ENCODE measurements around the gene NDEL1. TPM values are rescaled to one million over a fixed set of nuclear protein-coding genes. Genes with fewer than 3 reads are reported as not detected.

Gene NDEL1
- total RNA-seq, 1 experiment from 2014 or later: 38.4 TPM

DNA sequence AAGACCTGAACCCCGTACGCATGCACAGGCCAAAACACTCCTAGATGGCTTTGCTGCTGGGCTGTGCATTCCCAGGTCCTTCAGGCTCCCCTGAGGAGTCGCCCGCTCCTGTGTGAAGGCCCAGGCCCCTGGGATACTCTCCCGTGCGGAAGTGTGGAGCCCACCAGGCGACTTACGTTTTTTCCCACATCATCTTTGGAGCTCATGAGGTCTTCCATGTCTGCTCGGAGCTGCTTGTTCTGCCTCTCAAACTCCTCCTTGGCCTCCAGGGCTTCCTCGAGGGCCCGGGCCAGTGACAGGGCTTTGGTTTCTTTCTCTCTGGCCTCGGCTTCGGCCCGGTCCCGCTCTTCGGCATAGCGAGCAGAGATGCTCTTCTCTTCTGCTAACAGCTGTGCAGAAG lies 56.4 kb downstream of the NDEL1 start:
- Histone ChIP-seq H3K4me1 (ENCODE audit: insufficient read depth, low read length) (no peaks in the 10 kb centered on the region), H2BK20ac (ENCODE audit: low read depth, low read length, poor library complexity, severe bottlenecking) (no peak overlapping the region), H3K79me2 (ENCODE audit: insufficient read depth, low read length) (no peaks in the 10 kb centered on the region), H3K18ac (ENCODE audit: insufficient read length, low read depth, low read length) (no peak overlapping the region), H3K4ac (ENCODE audit: low read depth, low read length) (no peak overlapping the region), H4K91ac (ENCODE audit: insufficient read length, low read depth, low read length) (no peak overlapping the region), H2AFZ (ENCODE audit: low read length) (no peak overlapping the region), H2BK15ac (ENCODE audit: low read depth, low read length) (no peak overlapping the region), H3K4me2 (ENCODE audit: insufficient read depth, insufficient read length, low read length) (no peak overlapping the region), H2BK12ac (ENCODE audit: insufficient read length, low read depth, low read length) (no peak overlapping the region), H2BK5ac (ENCODE audit: insufficient read length, low read length) (no peak overlapping the region), H4K5ac (ENCODE audit: insufficient read length, low read depth, low read length) (no peak overlapping the region), H3K56ac (ENCODE audit: insufficient read length, low read depth, low read length) (no peak overlapping the region), H3K23ac (ENCODE audit: insufficient read length, low read depth, low read length) (no peak overlapping the region), H4K20me1 (ENCODE audit: control insufficient read depth, insufficient read depth, insufficient read length) (no peaks in the 10 kb centered on the region), H4K8ac (replicated peaks; ENCODE audit: insufficient read length, low read depth, low read length) (no peak overlapping the region), H3K14ac (ENCODE audit: insufficient read depth, low read length) (no peak overlapping the region), H2AK5ac (ENCODE audit: insufficient read length, low read length) (no peak overlapping the region), H3K23me2 (ENCODE audit: insufficient read length, low read depth, low read length, poor library complexity, severe bottlenecking) (no peaks in the 10 kb centered on the region), H3K9me3 (ENCODE audit: control insufficient read depth, low read depth, low read length) (no peaks in the 10 kb centered on the region), H3K9ac (ENCODE audit: extremely low read depth, insufficient read length, low read length) (no peak overlapping the region), H3K27me3 (ENCODE audit: insufficient read depth, low read length) (no peaks in the 10 kb centered on the region), H3K79me1 (ENCODE audit: insufficient read depth, low read depth, low read length, poor library complexity, severe bottlenecking) (no peaks in the 10 kb centered on the region), H3T11ph (ENCODE audit: low read length) (no peak overlapping the region), H2BK120ac (ENCODE audit: low read depth, low read length, poor library complexity, severe bottlenecking) (no peak overlapping the region), H3K27ac (ENCODE audit: insufficient read length, low read depth, low read length) (no peak overlapping the region)
- Mint-ChIP-seq H3K4me1 (no peaks in the 10 kb centered on the region), H3K36me3 (ENCODE audit: insufficient read depth in 1 of 3, low read depth in 3 of 3) (peaks cover 65 to 98% (median 95%) of the 10 kb centered on the region in 3 experiments), H3K9me3 (no peaks in the 10 kb centered on the region), H3K27ac (peak overlapping the region in 2 of 3 experiments; percentile 58 to 85; a peak in 1 of 7 replicates), H3K27me3 (ENCODE audit: low read depth) (no peaks in the 10 kb centered on the region; the same call in 1 of the 2 replicates), H3K4me3 (no peak overlapping the region)
- no CpG with 5 or more reads among the region's 17 CpGs for WGBS (ENCODE audit: extremely low coverage, insufficient read length, low lambda C conversion rate)
- no peak for DNase-seq
- TF ChIP-seq, protein P1, sequence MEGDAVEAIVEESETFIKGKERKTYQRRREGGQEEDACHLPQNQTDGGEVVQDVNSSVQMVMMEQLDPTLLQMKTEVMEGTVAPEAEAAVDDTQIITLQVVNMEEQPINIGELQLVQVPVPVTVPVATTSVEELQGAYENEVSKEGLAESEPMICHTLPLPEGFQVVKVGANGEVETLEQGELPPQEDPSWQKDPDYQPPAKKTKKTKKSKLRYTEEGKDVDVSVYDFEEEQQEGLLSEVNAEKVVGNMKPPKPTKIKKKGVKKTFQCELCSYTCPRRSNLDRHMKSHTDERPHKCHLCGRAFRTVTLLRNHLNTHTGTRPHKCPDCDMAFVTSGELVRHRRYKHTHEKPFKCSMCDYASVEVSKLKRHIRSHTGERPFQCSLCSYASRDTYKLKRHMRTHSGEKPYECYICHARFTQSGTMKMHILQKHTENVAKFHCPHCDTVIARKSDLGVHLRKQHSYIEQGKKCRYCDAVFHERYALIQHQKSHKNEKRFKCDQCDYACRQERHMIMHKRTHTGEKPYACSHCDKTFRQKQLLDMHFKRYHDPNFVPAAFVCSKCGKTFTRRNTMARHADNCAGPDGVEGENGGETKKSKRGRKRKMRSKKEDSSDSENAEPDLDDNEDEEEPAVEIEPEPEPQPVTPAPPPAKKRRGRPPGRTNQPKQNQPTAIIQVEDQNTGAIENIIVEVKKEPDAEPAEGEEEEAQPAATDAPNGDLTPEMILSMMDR (conservative IDR thresholded peaks at IDR 0.05): no peak

Measured in H9 (cell line).